GM12873 (cell line): ENCODE measurements around the gene ITGB2.

Source experiments
- TF ChIP-seq, protein P1 (sequence below): IDR thresholded peaks from 2 replicates; pipeline ENCODE4 v1.5.1; 2012; ENCODE audit warnings: low read depth, mild to moderate bottlenecking, moderate library complexity, low read length, control low read depth; ENCODE audit not compliant: insufficient read depth; ENCODE audit errors: missing control alignments

ITGB2 gene

DNA sequence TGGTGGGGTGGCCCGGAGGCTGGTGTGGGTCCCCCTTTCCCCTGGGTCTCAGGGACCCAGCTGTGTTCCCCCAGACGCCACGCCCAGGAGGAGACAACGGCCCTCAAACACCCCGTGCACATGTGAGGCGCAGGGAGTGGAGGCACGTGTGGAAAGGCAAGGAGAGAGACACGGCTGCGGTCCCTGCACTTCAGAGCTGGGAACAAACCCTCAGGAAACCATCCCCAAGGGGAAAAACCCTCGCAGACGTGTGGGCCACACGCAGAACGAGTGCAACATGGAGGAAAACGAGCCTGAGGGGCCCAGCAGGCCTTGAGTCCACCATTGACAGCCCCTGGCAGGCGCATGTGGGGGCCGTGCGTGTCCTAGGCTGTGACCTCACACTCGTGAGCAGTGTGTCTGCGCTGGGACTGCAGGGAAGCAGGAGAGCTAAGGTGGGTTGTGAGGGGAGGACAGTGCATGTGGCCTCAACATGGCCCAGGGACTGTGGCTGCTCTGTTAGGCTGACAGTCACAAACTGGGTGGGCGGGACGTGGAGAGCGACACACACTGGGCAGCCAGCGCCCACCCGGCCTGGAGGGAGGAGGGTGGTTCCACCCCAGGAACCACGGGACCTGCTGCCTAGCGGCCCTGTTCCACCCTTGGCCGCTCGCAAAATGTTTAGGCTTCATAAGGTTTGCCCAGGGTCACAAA lies 20.0 kb downstream of the ITGB2 start:
- TF ChIP-seq, protein P1, sequence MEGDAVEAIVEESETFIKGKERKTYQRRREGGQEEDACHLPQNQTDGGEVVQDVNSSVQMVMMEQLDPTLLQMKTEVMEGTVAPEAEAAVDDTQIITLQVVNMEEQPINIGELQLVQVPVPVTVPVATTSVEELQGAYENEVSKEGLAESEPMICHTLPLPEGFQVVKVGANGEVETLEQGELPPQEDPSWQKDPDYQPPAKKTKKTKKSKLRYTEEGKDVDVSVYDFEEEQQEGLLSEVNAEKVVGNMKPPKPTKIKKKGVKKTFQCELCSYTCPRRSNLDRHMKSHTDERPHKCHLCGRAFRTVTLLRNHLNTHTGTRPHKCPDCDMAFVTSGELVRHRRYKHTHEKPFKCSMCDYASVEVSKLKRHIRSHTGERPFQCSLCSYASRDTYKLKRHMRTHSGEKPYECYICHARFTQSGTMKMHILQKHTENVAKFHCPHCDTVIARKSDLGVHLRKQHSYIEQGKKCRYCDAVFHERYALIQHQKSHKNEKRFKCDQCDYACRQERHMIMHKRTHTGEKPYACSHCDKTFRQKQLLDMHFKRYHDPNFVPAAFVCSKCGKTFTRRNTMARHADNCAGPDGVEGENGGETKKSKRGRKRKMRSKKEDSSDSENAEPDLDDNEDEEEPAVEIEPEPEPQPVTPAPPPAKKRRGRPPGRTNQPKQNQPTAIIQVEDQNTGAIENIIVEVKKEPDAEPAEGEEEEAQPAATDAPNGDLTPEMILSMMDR = no peak

GRCh38 chr21:44899768-44900558 lies 20.7 kb downstream of the ITGB2 start:
- TF ChIP-seq, protein P1 = no peak

DNA sequence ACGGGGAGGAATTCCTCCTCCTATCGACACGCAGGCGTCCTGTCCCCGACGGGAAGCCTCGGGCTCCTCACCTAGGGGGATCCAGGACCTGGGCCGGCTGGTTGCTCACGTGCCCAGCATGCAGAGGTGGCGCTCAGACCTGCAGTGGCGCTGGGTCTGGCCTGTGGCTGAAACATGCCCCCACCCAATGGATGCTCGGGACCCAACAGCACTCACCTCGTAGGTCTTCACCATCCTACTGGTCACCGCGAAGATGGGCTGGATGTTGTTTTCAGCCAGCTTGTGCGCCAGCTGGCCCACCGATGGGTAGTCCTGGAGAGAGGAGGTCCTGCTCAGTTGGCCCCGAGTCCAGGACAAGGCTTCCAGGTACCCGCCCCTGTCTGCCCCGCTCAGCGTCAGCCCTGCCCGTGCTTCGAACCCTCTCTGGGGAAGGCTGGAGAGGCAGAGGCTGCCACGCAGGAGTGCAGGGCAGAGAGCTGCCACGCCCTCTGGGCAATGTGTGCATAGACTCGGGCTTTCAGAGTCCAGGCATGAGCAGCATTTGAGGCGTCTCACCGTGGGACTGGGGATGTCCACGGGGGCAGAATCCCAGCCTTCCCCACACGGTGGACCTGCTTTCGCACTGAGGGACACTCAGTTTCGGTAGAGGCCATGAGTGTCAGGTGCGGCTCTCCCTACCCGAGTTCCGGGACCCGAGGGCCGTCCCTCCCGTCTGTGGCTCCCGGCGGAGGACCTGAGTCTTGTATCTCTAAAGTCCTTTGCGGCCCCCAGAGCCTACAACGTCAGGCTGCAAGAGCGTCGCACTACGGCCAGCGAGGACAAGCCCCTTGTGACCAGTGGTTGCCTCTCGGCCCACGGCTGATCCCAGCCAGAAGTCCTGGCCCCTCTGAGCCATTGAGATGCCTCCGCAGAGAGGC lies 21.6 kb downstream of the ITGB2 start:
- TF ChIP-seq, protein P1 = no peak

DNA sequence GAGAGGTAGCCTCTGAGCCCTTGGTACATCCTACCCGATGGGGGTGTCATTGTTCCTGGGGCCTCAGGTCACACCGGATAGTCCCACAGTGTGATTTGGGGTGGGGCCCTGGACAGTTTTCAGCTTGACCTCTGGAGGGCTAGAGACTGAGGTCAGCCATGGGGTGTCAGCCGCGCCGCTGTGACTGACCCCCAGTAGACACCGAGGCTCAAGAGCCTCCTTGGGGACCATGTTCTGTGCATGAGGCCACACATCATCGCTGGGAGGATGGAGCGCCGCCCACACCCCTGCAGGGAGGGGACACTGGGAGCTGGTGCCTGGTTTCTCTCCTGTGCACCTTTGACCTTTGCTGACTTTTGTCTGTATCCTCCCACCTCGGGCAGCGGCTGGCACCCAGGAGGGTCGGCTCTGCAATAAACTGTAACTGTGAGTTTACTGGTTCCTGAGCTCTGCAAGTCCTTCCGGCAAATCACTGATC lies 22.6 kb downstream of the ITGB2 start:
- TF ChIP-seq, protein P1 = no peak

DNA sequence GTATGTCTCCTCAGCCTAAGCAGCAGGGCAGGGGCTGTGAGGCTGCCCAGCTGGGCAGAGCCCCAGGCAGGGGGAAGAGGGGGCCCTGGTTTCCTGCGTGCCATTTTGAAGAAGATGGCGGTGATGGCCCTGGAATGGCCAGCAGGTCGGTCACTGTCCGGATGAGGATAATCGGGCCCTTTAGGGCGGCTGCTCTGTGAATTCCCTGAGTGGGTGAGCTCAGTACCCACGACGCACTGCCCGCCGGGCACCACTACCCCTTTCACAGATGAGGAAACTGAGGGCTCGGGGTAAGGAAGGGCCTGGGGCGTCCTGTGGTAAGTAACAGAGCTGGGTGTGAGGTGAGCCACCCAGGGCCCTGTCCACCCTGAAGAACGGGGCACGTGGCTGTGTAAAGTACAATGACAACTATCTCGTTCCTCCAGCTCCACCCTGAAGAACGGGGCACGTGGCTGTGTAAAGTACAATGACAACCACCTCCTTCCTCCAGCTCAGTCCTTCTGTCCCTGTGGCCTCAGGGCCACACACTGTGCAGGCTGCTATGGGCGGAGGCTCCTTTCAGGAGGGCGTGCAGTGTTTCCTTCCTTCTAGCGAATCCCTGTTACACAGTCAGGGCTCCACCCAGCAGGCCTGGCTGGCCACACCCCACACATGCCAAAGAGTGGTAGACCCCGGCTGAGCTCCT lies 23.2 kb downstream of the ITGB2 start:
- TF ChIP-seq, protein P1 = no peak

- TF ChIP-seq, protein P1 = no peak
Measured at GRCh38 chr21:44896561-44897286, 24.0 kb downstream of the ITGB2 start.
